WTC11 (cell line): ENCODE measurements around the gene CCM2L. TPM values are rescaled to one million over a fixed set of nuclear protein-coding genes. Genes with fewer than 3 reads are reported as not detected.

Source experiments
- ATAC-seq: fragments of 200-7000 bp; cut with Tn5 transposase; 2 replicates; pipeline ENCODE4 v1.10.0; 2021; ENCODE audit warnings: mild to moderate bottlenecking, moderate library complexity
- CTCF ChIA-PET: fragments of 300-600 bp; sonication (Branson Sonifier 250); formaldehyde crosslinking; loops from one replicate; lab custom pipeline; 2021; ENCODE audit warnings: antibody characterized with exemption; lab: Charles Lee
- POLR2A ChIA-PET: fragments of 350-600 bp; sonication (Branson Sonifier 250); formaldehyde crosslinking; loops from one replicate; lab custom pipeline; 2021; ENCODE audit warnings: antibody characterized with exemption; lab: Charles Lee
- DNase-seq: peaks from one replicate; pipeline ENCODE4 v3.0.0; 2021; ENCODE audit warnings: low spot score
- H3K27ac Mint-ChIP-seq: 2 replicates; pipeline ENCODE4 v1.8.0; 2021; ENCODE audit warnings: mixed read lengths
- H3K27me3 Mint-ChIP-seq: 2 replicates; pipeline ENCODE4 v1.8.0; 2021; ENCODE audit warnings: low read depth, mild to moderate bottlenecking, moderate library complexity, mixed read lengths
- H3K36me3 Mint-ChIP-seq: 2 replicates; pipeline ENCODE4 v1.8.0; 2021; ENCODE audit warnings: mixed read lengths
- H3K4me1 Mint-ChIP-seq: 2 replicates; pipeline ENCODE4 v1.8.0; 2022; ENCODE audit warnings: mixed read lengths
- H3K4me3 Mint-ChIP-seq: 2 replicates; pipeline ENCODE4 v1.8.0; 2021; ENCODE audit warnings: mild to moderate bottlenecking, moderate library complexity, mixed read lengths
- H3K9me3 Mint-ChIP-seq: 2 replicates; pipeline ENCODE4 v1.8.0; 2021; ENCODE audit warnings: mixed read lengths
- ATF1 ChIP-seq: sonication (generic); formaldehyde crosslinking; IDR thresholded peaks from 2 replicates; pipeline ENCODE4 v1.8.1; 2023; ENCODE audit warnings: mild to moderate bottlenecking, moderate library complexity, missing genetic modification reagents
- CBFB ChIP-seq: sonication (generic); formaldehyde crosslinking; IDR thresholded peaks from 2 replicates; pipeline ENCODE4 v1.8.1; 2022; ENCODE audit warnings: mild to moderate bottlenecking, low read depth, missing genetic modification reagents
- CDX4 ChIP-seq: fragments of 250-450 bp; sonication (Bioruptor Pico); IDR thresholded peaks from 2 replicates; pipeline ENCODE4 v1.9.0; 2021; ENCODE audit warnings: moderate library complexity, mild to moderate bottlenecking, inconsistent platforms, borderline replicate concordance
- CREB1 ChIP-seq: sonication (generic); formaldehyde crosslinking; IDR thresholded peaks from 2 replicates; pipeline ENCODE4 v1.8.0; 2023; ENCODE audit warnings: mild to moderate bottlenecking, missing genetic modification reagents
- CREM ChIP-seq: sonication (generic); formaldehyde crosslinking; IDR thresholded peaks from 2 replicates; pipeline ENCODE4 v1.8.1; 2022; ENCODE audit warnings: mild to moderate bottlenecking, missing genetic modification reagents, moderate library complexity
- ELF4 ChIP-seq: sonication (generic); formaldehyde crosslinking; IDR thresholded peaks from 2 replicates; pipeline ENCODE4 v1.8.1; 2022; ENCODE audit warnings: low read depth, mild to moderate bottlenecking, moderate library complexity, missing genetic modification reagents
- ESRRA ChIP-seq: sonication (generic); formaldehyde crosslinking; IDR thresholded peaks from 2 replicates; pipeline ENCODE4 v1.8.1; 2022; ENCODE audit warnings: mild to moderate bottlenecking, missing genetic modification reagents, borderline replicate concordance
- ETV6 ChIP-seq: sonication (generic); formaldehyde crosslinking; IDR thresholded peaks from 2 replicates; pipeline ENCODE4 v1.8.1; 2022; ENCODE audit warnings: mild to moderate bottlenecking, missing genetic modification reagents
- FOXK1 ChIP-seq: sonication (generic); formaldehyde crosslinking; IDR thresholded peaks from 2 replicates; pipeline ENCODE4 v1.8.0; 2022; ENCODE audit warnings: mild to moderate bottlenecking, moderate library complexity, missing genetic modification reagents
- FOXP1 ChIP-seq: sonication (generic); formaldehyde crosslinking; IDR thresholded peaks from 2 replicates; pipeline ENCODE4 v1.8.0; 2022; ENCODE audit warnings: missing genetic modification reagents, mild to moderate bottlenecking, moderate library complexity, borderline replicate concordance
- JAZF1 ChIP-seq: fragments of 250-450 bp; sonication (Bioruptor Pico); IDR thresholded peaks from 2 replicates; pipeline ENCODE4 v1.9.0; 2021; ENCODE audit warnings: moderate library complexity, mild to moderate bottlenecking, inconsistent platforms
- MAX ChIP-seq: sonication (generic); formaldehyde crosslinking; IDR thresholded peaks from 2 replicates; pipeline ENCODE4 v1.8.0; 2022; ENCODE audit warnings: mild to moderate bottlenecking, missing genetic modification reagents
- MYBL2 ChIP-seq: sonication (generic); formaldehyde crosslinking; IDR thresholded peaks from 2 replicates; pipeline ENCODE4 v1.8.1; 2023; ENCODE audit warnings: mild to moderate bottlenecking, moderate library complexity, missing genetic modification reagents
- NFE2L1 ChIP-seq: sonication (generic); formaldehyde crosslinking; IDR thresholded peaks from 2 replicates; pipeline ENCODE4 v1.8.1; 2023; ENCODE audit warnings: missing genetic modification reagents
- SMAD3 ChIP-seq: sonication (generic); formaldehyde crosslinking; IDR thresholded peaks from 2 replicates; pipeline ENCODE4 v1.8.0; 2022; ENCODE audit warnings: missing genetic modification reagents, mild to moderate bottlenecking, borderline replicate concordance
- TEAD1 ChIP-seq: sonication (generic); formaldehyde crosslinking; IDR thresholded peaks from 2 replicates; pipeline ENCODE4 v1.8.0; 2022; ENCODE audit warnings: mild to moderate bottlenecking, missing genetic modification reagents
- TEAD4 ChIP-seq: sonication (generic); formaldehyde crosslinking; IDR thresholded peaks from 2 replicates; pipeline ENCODE4 v1.8.0; 2022; ENCODE audit warnings: mild to moderate bottlenecking, missing genetic modification reagents
- TP53 ChIP-seq: sonication (generic); formaldehyde crosslinking; IDR thresholded peaks from 2 replicates; pipeline ENCODE4 v1.8.1; 2023; ENCODE audit warnings: mild to moderate bottlenecking, missing genetic modification reagents
- ZBTB21 ChIP-seq: sonication (generic); formaldehyde crosslinking; IDR thresholded peaks from 2 replicates; pipeline ENCODE4 v1.8.1; 2023; ENCODE audit warnings: mild to moderate bottlenecking, missing genetic modification reagents, borderline replicate concordance
- ZNF232 ChIP-seq: sonication (generic); formaldehyde crosslinking; IDR thresholded peaks from 2 replicates; pipeline ENCODE4 v1.8.0; 2022; ENCODE audit warnings: mild to moderate bottlenecking, missing genetic modification reagents
- ZNF263 ChIP-seq: sonication (generic); formaldehyde crosslinking; IDR thresholded peaks from 2 replicates; pipeline ENCODE4 v1.8.1; 2022; ENCODE audit warnings: low read depth, mild to moderate bottlenecking, moderate library complexity, missing genetic modification reagents
- ZNF396 ChIP-seq: fragments of 250-450 bp; sonication (Bioruptor Pico); IDR thresholded peaks from 2 replicates; pipeline ENCODE4 v1.8.0; 2021; ENCODE audit warnings: mild to moderate bottlenecking, moderate library complexity, borderline replicate concordance
- ZNF416 ChIP-seq: fragments of 250-450 bp; sonication (Bioruptor Pico); IDR thresholded peaks from 2 replicates; pipeline ENCODE4 v1.9.0; 2021; ENCODE audit warnings: mild to moderate bottlenecking, inconsistent platforms
- total RNA-seq: library from RNA; stranded (reverse); gene quantifications from 3 replicates; pipeline ENCODE4 v1.2.3, GENCODE V29; 2021
- TF ChIP-seq, protein P1 (sequence below): sonication (generic); formaldehyde crosslinking; IDR thresholded peaks from 2 replicates; pipeline ENCODE4 v1.8.0; 2022; ENCODE audit warnings: missing genetic modification reagents
- TF ChIP-seq, protein P2 (sequence below): sonication (generic); formaldehyde crosslinking; IDR thresholded peaks from 2 replicates; pipeline ENCODE4 v1.8.1; 2022; ENCODE audit warnings: low read depth, mild to moderate bottlenecking, moderate library complexity, missing genetic modification reagents, borderline replicate concordance
- TF ChIP-seq, protein P3 (sequence below): sonication (generic); formaldehyde crosslinking; IDR thresholded peaks from 2 replicates; pipeline ENCODE4 v1.8.1; 2022; ENCODE audit warnings: mild to moderate bottlenecking, moderate library complexity, missing genetic modification reagents

Gene CCM2L
- total RNA-seq, 1 experiment from 2014 or later = 7.8 TPM

GRCh38 chr20:31979713-31980426 lies 30.4 kb upstream of the CCM2L start (continued):
- TF ChIP-seq, protein P1, sequence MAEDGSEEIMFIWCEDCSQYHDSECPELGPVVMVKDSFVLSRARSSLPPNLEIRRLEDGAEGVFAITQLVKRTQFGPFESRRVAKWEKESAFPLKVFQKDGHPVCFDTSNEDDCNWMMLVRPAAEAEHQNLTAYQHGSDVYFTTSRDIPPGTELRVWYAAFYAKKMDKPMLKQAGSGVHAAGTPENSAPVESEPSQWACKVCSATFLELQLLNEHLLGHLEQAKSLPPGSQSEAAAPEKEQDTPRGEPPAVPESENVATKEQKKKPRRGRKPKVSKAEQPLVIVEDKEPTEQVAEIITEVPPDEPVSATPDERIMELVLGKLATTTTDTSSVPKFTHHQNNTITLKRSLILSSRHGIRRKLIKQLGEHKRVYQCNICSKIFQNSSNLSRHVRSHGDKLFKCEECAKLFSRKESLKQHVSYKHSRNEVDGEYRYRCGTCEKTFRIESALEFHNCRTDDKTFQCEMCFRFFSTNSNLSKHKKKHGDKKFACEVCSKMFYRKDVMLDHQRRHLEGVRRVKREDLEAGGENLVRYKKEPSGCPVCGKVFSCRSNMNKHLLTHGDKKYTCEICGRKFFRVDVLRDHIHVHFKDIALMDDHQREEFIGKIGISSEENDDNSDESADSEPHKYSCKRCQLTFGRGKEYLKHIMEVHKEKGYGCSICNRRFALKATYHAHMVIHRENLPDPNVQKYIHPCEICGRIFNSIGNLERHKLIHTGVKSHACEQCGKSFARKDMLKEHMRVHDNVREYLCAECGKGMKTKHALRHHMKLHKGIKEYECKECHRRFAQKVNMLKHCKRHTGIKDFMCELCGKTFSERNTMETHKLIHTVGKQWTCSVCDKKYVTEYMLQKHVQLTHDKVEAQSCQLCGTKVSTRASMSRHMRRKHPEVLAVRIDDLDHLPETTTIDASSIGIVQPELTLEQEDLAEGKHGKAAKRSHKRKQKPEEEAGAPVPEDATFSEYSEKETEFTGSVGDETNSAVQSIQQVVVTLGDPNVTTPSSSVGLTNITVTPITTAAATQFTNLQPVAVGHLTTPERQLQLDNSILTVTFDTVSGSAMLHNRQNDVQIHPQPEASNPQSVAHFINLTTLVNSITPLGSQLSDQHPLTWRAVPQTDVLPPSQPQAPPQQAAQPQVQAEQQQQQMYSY (CRISPR knock-in tag) = no peak
- no peak for TF ChIP-seq ZNF396 (CRISPR knock-in tag)
- TF ChIP-seq, all 79 proteins: peak for 0

DNA sequence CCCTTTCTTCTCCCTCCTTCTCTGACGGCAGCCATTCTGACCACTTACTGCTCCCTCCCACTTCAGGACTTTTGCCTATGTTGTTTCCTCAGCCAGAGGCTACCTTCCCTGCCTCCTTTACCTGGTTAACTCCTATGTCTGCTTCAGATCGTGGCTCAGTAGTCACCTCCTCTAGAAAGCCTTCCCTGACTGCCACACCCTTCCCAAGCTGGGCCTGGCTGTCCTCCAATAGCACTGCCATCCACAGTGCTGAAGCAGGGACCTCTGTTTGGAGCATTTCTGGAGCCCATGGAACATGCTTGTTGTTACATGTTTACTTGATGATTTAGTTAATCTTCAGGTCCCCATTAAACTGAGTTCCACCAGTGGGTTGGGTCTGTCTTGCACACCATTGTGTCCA lies 28.5 kb upstream of the CCM2L start:
- Mint-ChIP-seq H3K4me1 (peaks cover 2% of the 10 kb centered on the region), H3K9me3 (no peaks in the 10 kb centered on the region), H3K27ac (peak overlapping the region; percentile 54; the same call in 1 of the 2 replicates), H3K4me3 (no peak overlapping the region), H3K27me3 (no peaks in the 10 kb centered on the region), H3K36me3 (no peaks in the 10 kb centered on the region)
- no peak for ATAC-seq
- ChIA-PET POLR2A (no interaction called here), CTCF (no interaction called here)
- DNase-seq = no peak
- TF ChIP-seq NFE2L1 = no peak
- no peak for TF ChIP-seq FOXP1
- TF ChIP-seq ZNF263 (CRISPR knock-in tag) = no peak
- no peak for TF ChIP-seq ATF1 (CRISPR knock-in tag)
- TF ChIP-seq CREM (CRISPR knock-in tag) = no peak
- no peak for TF ChIP-seq FOXK1
- no peak for TF ChIP-seq TEAD4 (CRISPR knock-in tag)
- TF ChIP-seq ESRRA (CRISPR knock-in tag) = no peak
- no peak for TF ChIP-seq CDX4 (CRISPR knock-in tag)
- no peak for TF ChIP-seq ELF4 (CRISPR knock-in tag)
- TF ChIP-seq SMAD3 = no peak
- TF ChIP-seq CREB1 (CRISPR knock-in tag) = no peak
- no peak for TF ChIP-seq ZBTB21
- TF ChIP-seq ZNF416 = no peak
- no peak for TF ChIP-seq MYBL2 (CRISPR knock-in tag)
- TF ChIP-seq MAX (CRISPR knock-in tag) = no peak
- TF ChIP-seq JAZF1 (CRISPR knock-in tag) = no peak
- TF ChIP-seq TEAD1 (CRISPR knock-in tag) = no peak
- TF ChIP-seq ZNF232 (CRISPR knock-in tag) = no peak

- H3K9me3 Mint-ChIP-seq = no peaks in the 10 kb centered on the region
- no peaks in the 10 kb centered on the region for H3K27me3 Mint-ChIP-seq
- ChIA-PET CTCF (interaction anchor here (0.8 to 1.3 kb wide), 6 partner anchors 10 to 261 kb away, joined by 3 to 4 read pairs (median 3); partner anchors contain the start of gene PDRG1), POLR2A (interaction anchor here (0.8 kb wide), 1 partner anchor 9 kb away, joined by 3 read pairs; no protein-coding TSS in a partner anchor)
- DNase-seq (no peak), ATAC-seq (no peak)
- no peak overlapping the region for H3K27ac Mint-ChIP-seq
- no peaks in the 10 kb centered on the region for H3K4me1 Mint-ChIP-seq
- H3K4me3 Mint-ChIP-seq = no peak overlapping the region
- H3K36me3 Mint-ChIP-seq = no peaks in the 10 kb centered on the region
- TF ChIP-seq CBFB (CRISPR knock-in tag) (no peak), ETV6 (no peak), ESRRA (CRISPR knock-in tag) (no peak), ZNF263 (CRISPR knock-in tag) (no peak), TP53 (no peak)
- TF ChIP-seq, protein P2, sequence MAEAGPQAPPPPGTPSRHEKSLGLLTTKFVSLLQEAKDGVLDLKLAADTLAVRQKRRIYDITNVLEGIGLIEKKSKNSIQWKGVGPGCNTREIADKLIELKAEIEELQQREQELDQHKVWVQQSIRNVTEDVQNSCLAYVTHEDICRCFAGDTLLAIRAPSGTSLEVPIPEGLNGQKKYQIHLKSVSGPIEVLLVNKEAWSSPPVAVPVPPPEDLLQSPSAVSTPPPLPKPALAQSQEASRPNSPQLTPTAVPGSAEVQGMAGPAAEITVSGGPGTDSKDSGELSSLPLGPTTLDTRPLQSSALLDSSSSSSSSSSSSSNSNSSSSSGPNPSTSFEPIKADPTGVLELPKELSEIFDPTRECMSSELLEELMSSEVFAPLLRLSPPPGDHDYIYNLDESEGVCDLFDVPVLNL (CRISPR knock-in tag) = no peak
- TF ChIP-seq, protein P3, sequence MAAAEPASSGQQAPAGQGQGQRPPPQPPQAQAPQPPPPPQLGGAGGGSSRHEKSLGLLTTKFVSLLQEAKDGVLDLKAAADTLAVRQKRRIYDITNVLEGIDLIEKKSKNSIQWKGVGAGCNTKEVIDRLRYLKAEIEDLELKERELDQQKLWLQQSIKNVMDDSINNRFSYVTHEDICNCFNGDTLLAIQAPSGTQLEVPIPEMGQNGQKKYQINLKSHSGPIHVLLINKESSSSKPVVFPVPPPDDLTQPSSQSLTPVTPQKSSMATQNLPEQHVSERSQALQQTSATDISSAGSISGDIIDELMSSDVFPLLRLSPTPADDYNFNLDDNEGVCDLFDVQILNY = no peak
Measured at GRCh38 chr20:31984981-31985471, 25.2 kb upstream of the CCM2L start.
